ENCODE data around the gene ACVR1. TPM values are rescaled to one million over a fixed set of nuclear protein-coding genes. Genes with fewer than 3 reads are reported as not detected.
"Not testable (repeated sequence)": the region's sequence is repeated elsewhere in the genome, so short reads cannot be mapped to it uniquely, and the experiment has no call there.

ACVR1 gene
- total RNA-seq, 1 donor from 2014 or later: 36.3 TPM

- Mint-ChIP-seq H3K27ac (ENCODE audit: unreplicated experiment) (no peak overlapping the region), H3K27me3 (ENCODE audit: unreplicated experiment) (peaks cover 1% of the 10 kb centered on the region), H3K4me3 (ENCODE audit: unreplicated experiment) (no peak overlapping the region), H3K9me3 (ENCODE audit: unreplicated experiment) (peaks cover 1% of the 10 kb centered on the region), H3K4me1 (ENCODE audit: low read depth, unreplicated experiment) (no peaks in the 10 kb centered on the region), H3K36me3 (ENCODE audit: unreplicated experiment) (peaks cover 17% of the 10 kb centered on the region)
- TF ChIP-seq, protein P1, sequence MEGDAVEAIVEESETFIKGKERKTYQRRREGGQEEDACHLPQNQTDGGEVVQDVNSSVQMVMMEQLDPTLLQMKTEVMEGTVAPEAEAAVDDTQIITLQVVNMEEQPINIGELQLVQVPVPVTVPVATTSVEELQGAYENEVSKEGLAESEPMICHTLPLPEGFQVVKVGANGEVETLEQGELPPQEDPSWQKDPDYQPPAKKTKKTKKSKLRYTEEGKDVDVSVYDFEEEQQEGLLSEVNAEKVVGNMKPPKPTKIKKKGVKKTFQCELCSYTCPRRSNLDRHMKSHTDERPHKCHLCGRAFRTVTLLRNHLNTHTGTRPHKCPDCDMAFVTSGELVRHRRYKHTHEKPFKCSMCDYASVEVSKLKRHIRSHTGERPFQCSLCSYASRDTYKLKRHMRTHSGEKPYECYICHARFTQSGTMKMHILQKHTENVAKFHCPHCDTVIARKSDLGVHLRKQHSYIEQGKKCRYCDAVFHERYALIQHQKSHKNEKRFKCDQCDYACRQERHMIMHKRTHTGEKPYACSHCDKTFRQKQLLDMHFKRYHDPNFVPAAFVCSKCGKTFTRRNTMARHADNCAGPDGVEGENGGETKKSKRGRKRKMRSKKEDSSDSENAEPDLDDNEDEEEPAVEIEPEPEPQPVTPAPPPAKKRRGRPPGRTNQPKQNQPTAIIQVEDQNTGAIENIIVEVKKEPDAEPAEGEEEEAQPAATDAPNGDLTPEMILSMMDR (IDR thresholded peaks at IDR 0.05; ENCODE audit: partially characterized antibody, unreplicated experiment): no peak
- DNase-seq: no peak
These were observed 149.2 kb downstream of the ACVR1 start for GRCh38 chr2:157726946-157727345.

DNA sequence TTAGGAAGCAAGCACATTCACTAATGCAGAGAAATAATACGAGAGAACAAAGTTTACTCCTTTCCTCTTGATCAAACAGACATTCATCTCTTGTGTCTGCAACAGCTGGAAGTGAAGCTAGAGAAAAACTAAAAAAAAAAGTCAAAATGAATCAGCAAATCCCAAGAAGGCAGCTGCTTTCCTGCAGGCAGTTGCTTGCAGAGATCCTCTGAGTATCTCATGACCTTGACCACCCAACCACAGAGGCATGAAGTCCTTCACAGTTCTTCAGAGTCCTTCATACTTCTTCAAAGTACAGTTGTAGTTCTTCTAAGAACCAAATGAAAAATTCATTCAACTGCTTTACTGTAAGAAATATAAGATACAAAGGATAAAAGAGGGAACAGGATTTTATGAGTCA is 150.3 kb downstream of the ACVR1 start:
- H3K4me3 Mint-ChIP-seq (ENCODE audit: unreplicated experiment): no peak overlapping the region
- H3K27me3 Mint-ChIP-seq (ENCODE audit: unreplicated experiment): peaks cover 1% of the 10 kb centered on the region
- H3K27ac Mint-ChIP-seq (ENCODE audit: unreplicated experiment): no peak overlapping the region
- H3K4me1 Mint-ChIP-seq (ENCODE audit: low read depth, unreplicated experiment): no peaks in the 10 kb centered on the region
- H3K36me3 Mint-ChIP-seq (ENCODE audit: unreplicated experiment): peaks cover 17% of the 10 kb centered on the region
- no peak for DNase-seq
- peaks cover 1% of the 10 kb centered on the region for H3K9me3 Mint-ChIP-seq (ENCODE audit: unreplicated experiment)
- TF ChIP-seq, protein P1 (IDR thresholded peaks at IDR 0.05; ENCODE audit: partially characterized antibody, unreplicated experiment): no peak

DNA sequence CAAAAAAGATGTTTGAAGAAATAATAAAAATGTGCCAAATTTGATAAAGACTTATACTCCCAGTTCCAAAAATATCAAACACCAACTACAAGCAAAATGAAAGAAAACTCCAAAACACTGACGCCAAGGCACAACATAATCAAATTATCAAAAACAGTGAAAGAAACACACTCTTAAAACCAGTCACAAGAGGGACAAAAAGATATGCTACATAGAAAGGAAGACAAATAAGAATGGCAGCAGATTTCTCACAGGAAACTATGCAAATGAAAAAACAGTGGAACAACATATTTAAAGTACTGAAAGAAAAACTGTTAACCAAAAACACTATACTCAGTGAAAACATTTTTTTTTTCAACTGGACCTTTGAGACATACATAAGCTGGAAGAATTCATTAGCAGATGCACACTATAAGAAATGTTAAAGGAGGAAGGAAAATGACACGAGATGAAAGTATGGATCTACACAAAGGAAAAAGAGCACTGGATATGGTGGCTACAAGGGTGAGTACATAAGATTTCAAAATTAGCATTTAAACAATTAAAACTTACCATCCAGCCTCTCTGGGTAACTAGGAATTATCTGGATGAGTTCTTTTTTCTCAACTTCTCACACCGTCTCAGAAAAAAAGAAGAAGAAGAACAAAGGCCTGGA is 153.4 kb downstream of the ACVR1 start:
- Mint-ChIP-seq H3K27ac (ENCODE audit: unreplicated experiment) (no peak overlapping the region), H3K9me3 (ENCODE audit: unreplicated experiment) (peaks cover 1% of the 10 kb centered on the region), H3K36me3 (ENCODE audit: unreplicated experiment) (peaks cover 8% of the 10 kb centered on the region), H3K27me3 (ENCODE audit: unreplicated experiment) (peaks cover 1% of the 10 kb centered on the region), H3K4me3 (ENCODE audit: unreplicated experiment) (no peak overlapping the region), H3K4me1 (ENCODE audit: low read depth, unreplicated experiment) (no peaks in the 10 kb centered on the region)
- TF ChIP-seq, protein P1 (IDR thresholded peaks at IDR 0.05; ENCODE audit: partially characterized antibody, unreplicated experiment): no peak
- no peak for DNase-seq

DNA sequence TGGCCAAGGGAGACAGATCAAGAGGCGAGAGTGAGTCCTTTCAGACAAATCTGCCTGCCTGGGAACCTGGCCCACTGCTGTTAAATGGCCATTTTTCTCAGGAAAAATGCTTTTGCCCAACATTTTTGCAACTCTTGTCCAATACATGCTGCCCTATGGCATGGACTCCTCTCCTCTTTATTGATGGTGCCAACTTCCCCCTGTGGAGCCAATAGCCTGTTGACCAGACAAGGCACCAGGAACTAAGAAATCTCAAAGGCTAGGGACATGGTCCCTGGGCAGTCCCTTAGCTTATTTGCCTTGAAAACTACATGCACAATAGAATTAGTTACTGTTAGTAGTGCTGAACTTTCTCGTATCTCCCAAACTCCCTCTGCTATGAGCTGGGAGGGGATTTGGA is 155.6 kb downstream of the ACVR1 start:
- no peaks in the 10 kb centered on the region for H3K4me1 Mint-ChIP-seq (ENCODE audit: low read depth, unreplicated experiment)
- no peak for DNase-seq
- H3K9me3 Mint-ChIP-seq (ENCODE audit: unreplicated experiment): peaks cover 1% of the 10 kb centered on the region
- no peaks in the 10 kb centered on the region for H3K27me3 Mint-ChIP-seq (ENCODE audit: unreplicated experiment)
- TF ChIP-seq, protein P1 (IDR thresholded peaks at IDR 0.05; ENCODE audit: partially characterized antibody, unreplicated experiment): no peak
- no peak overlapping the region for H3K27ac Mint-ChIP-seq (ENCODE audit: unreplicated experiment)
- peaks cover 8% of the 10 kb centered on the region for H3K36me3 Mint-ChIP-seq (ENCODE audit: unreplicated experiment)
- no peak overlapping the region for H3K4me3 Mint-ChIP-seq (ENCODE audit: unreplicated experiment)

GRCh38 chr2:157704653-157705052 is 171.5 kb downstream of the ACVR1 start:
- not testable (repeated sequence) for H3K4me3 Mint-ChIP-seq (ENCODE audit: unreplicated experiment); H3K4me1 Mint-ChIP-seq (ENCODE audit: low read depth, unreplicated experiment); H3K27ac Mint-ChIP-seq (ENCODE audit: unreplicated experiment); DNase-seq; H3K27me3 Mint-ChIP-seq (ENCODE audit: unreplicated experiment); H3K9me3 Mint-ChIP-seq (ENCODE audit: unreplicated experiment)
- peaks cover 48% of the 10 kb centered on the region for H3K36me3 Mint-ChIP-seq (ENCODE audit: unreplicated experiment)

- H3K9me3 Mint-ChIP-seq (ENCODE audit: unreplicated experiment); H3K4me1 Mint-ChIP-seq (ENCODE audit: low read depth, unreplicated experiment); H3K27me3 Mint-ChIP-seq (ENCODE audit: unreplicated experiment); DNase-seq; H3K4me3 Mint-ChIP-seq (ENCODE audit: unreplicated experiment); H3K27ac Mint-ChIP-seq (ENCODE audit: unreplicated experiment): not testable (repeated sequence)
- peaks cover 48% of the 10 kb centered on the region for H3K36me3 Mint-ChIP-seq (ENCODE audit: unreplicated experiment)
These were observed 172.0 kb downstream of the ACVR1 start for GRCh38 chr2:157704148-157704547.

Data from glutamatergic neuron (in vitro differentiated cells).